Fibroblast of pulmonary artery (primary cell): ENCODE results near the gene PDCD4.
A peak's percentile ranks its signal among the peaks of the same experiment; 100 is the strongest.

Source experiments
- DNase-seq: peaks from one replicate; pipeline ENCODE4 v3.0.0-alpha.2; 2010; ENCODE audit warnings: low read depth
- H3K4me3 ChIP-seq: replicated peaks from 2 replicates; pipeline ENCODE4 v1.5.1; 2011; ENCODE audit warnings: low read depth, mild to moderate bottlenecking, control low read depth, low read length, moderate library complexity
- TF ChIP-seq, protein P1 (sequence below): IDR thresholded peaks from 2 replicates; pipeline ENCODE4 v1.5.1; 2011; ENCODE audit warnings: mild to moderate bottlenecking, control low read depth, low read length, inconsistent platforms; ENCODE audit errors: missing control alignments

Gene PDCD4

GRCh38 chr10:110872145-110872983 lies 636 bp downstream of the PDCD4 start:
- H3K4me3 ChIP-seq = peak overlapping the region; percentile 83
- peak; percentile 91 for DNase-seq
- TF ChIP-seq, protein P1, sequence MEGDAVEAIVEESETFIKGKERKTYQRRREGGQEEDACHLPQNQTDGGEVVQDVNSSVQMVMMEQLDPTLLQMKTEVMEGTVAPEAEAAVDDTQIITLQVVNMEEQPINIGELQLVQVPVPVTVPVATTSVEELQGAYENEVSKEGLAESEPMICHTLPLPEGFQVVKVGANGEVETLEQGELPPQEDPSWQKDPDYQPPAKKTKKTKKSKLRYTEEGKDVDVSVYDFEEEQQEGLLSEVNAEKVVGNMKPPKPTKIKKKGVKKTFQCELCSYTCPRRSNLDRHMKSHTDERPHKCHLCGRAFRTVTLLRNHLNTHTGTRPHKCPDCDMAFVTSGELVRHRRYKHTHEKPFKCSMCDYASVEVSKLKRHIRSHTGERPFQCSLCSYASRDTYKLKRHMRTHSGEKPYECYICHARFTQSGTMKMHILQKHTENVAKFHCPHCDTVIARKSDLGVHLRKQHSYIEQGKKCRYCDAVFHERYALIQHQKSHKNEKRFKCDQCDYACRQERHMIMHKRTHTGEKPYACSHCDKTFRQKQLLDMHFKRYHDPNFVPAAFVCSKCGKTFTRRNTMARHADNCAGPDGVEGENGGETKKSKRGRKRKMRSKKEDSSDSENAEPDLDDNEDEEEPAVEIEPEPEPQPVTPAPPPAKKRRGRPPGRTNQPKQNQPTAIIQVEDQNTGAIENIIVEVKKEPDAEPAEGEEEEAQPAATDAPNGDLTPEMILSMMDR = peak; percentile 29

DNA sequence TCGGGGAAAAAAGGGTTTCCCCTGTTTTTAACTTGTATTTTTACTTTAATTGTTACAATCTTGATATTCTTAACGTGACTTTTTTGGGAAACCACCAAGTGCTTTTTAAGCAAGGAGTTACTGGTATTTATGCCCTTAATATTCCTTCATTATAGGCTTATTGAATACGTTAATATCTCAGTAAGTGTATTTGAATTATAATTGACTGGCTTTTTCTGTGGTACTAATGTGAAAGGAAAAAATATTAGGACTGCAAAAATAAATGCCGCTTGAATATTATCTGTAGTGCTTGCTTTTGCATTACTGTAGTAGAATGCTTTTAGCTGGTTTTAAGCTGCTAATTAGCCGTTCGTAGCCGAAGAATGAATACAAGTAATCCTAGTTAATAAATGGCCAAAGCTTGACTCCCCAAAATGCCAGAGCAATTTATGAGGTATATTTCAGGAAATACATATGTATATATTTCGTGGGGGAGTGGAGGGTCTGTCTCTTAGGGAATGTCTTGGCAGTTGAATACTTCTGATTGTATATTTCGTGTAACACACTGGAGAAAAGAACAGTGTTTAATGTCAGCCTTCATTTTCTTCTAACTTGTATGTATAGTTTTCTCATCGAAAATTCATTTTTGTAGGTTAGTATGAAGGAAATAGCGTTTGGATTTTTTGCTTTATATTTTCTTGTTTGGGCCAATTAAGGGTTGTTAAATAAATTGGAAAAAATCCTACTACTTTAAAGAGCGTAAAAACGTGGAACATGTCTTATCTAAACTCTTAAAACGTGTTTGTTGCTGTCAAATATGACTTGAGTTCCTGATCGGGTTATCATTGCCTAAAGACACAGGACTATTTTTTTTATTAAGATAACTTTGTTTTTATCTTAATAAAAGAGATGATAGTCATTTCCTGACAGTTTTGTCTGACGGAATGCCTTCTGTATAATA lies 1.5 kb downstream of the PDCD4 start:
- H3K4me3 ChIP-seq = peak overlapping the region; percentile 83
- DNase-seq = peak; percentile 14
- TF ChIP-seq, protein P1 = no peak

GRCh38 chr10:110873951-110874350 lies 2.2 kb downstream of the PDCD4 start:
- TF ChIP-seq, protein P1 = no peak
- peak overlapping the region; percentile 83 for H3K4me3 ChIP-seq
- DNase-seq = no peak

DNA sequence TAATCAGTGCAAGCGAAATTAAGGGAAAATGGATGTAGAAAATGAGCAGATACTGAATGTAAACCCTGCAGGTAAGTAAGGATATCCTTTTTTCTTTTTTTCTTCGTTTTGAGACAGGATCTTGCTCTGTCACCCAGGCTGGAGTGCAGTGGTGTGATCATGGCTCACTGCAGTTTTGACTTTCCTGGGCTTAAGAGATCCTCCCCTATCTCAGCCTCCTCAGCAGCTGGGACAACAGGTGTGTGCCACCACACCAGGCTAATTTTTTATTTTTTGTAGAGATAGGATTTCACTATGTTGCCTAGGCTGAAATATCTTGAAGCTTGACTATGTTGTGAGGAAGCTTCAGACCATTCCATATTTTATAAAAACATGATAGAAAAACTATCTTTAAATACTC lies 4.3 kb downstream of the PDCD4 start:
- TF ChIP-seq, protein P1 = no peak
- DNase-seq = no peak
- no peak overlapping the region for H3K4me3 ChIP-seq

DNA sequence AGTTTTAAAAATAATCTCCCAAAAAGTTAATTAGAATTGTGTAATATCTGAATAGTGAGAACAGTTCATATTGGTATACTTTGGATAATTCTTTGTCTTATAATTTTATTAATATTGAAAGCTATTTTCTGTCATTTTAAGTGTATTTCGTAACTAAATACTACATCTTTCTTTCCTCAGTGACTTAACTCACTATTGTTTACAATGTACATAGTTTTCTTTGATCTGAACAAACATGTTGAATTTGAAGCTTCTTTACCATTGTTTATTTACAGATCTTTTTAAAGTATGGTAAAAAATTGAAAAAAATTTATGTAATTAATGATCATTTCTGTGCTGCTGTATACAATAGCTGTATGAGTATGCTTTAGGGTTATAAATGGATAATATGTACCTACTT lies 5.1 kb downstream of the PDCD4 start:
- no peak overlapping the region for H3K4me3 ChIP-seq
- DNase-seq = no peak

GRCh38 chr10:110880012-110880411 lies 8.3 kb downstream of the PDCD4 start:
- no peak overlapping the region for H3K4me3 ChIP-seq
- TF ChIP-seq, protein P1 = no peak

More for the DNA sequence above, 5.1 kb downstream of the PDCD4 start:
- TF ChIP-seq, protein P1 = no peak

More at GRCh38 chr10:110880012-110880411, 8.3 kb downstream of the PDCD4 start:
- DNase-seq = no peak
